PC-3 (cell line): Measurements from ENCODE around the gene SUGCT.

Experiments
- EZH2 ChIP-seq: fragments of 300-600 bp; sonication (generic); IDR thresholded peaks from one replicate; pipeline ENCODE4 v1.6.1; 2017; ENCODE audit warnings: antibody characterized with exemption, mild to moderate bottlenecking, low read length; ENCODE audit not compliant: unreplicated experiment
- EZH2phosphoT487 ChIP-seq: fragments of 300-600 bp; sonication (generic); IDR thresholded peaks from 2 replicates; pipeline ENCODE4 v1.6.1; 2018; ENCODE audit warnings: mild to moderate bottlenecking, antibody characterized with exemption, low read length, borderline replicate concordance
- TF ChIP-seq, protein P1 (sequence below): fragments of 300-600 bp; sonication (generic); conservative IDR thresholded peaks from 2 replicates; pipeline ENCODE4 v1.5.1; 2017; ENCODE audit warnings: antibody characterized with exemption, low read depth, mild to moderate bottlenecking, low read length

DNA sequence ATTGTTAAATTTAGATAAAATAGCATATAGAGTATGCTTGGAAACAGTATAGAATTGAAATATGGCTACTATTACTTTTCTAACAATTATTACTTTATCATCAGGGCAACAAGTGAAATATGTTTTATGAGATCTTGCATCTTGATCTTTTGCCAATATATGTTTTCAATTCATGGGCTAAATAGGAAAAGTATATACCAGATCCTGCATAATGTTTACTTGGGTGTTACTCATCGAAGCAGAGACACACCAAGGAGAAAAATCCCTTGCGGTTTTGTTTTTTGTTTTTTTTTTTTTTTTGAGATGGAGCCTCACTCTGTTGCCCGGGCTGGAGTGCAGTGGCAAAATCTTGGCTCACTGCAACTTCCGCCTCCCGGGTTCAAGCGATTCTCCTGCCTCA lies 541.4 kb downstream of the SUGCT start:
- TF ChIP-seq, protein P1, sequence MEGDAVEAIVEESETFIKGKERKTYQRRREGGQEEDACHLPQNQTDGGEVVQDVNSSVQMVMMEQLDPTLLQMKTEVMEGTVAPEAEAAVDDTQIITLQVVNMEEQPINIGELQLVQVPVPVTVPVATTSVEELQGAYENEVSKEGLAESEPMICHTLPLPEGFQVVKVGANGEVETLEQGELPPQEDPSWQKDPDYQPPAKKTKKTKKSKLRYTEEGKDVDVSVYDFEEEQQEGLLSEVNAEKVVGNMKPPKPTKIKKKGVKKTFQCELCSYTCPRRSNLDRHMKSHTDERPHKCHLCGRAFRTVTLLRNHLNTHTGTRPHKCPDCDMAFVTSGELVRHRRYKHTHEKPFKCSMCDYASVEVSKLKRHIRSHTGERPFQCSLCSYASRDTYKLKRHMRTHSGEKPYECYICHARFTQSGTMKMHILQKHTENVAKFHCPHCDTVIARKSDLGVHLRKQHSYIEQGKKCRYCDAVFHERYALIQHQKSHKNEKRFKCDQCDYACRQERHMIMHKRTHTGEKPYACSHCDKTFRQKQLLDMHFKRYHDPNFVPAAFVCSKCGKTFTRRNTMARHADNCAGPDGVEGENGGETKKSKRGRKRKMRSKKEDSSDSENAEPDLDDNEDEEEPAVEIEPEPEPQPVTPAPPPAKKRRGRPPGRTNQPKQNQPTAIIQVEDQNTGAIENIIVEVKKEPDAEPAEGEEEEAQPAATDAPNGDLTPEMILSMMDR = no peak
- TF ChIP-seq EZH2 = no peak
- no peak for TF ChIP-seq EZH2phosphoT487
